ENCODE results near the gene TAC3.
"Not testable (repeated sequence)": the region's sequence is repeated elsewhere in the genome, so short reads cannot be mapped to it uniquely, and the experiment has no call there.

TAC3 gene

DNA sequence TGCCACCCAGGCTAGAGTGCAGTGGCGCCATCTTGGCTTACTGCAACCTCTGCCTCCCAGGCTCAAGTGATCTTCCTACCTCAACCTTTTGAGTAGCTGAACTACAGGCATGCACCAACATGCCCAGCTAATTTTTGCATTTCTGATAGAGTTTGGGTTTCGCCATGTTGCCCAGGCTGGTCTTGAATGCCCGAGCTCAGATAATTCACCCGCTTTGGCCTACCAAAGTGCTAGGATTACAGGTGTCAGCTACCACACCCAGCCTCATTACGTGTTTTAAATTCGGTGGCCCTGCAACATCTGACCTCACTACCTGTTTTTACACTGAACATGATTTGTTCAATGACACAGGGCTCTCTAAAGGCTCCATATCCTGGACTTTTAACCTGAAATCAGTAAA, 36.1 kb downstream of the TAC3 start:
- DNase-seq = no peak

- DNase-seq = no peak
Observed at GRCh38 chr12:56979628-56980027, 36.7 kb downstream of the TAC3 start.

GRCh38 chr12:56978397-56979138, 37.8 kb downstream of the TAC3 start:
- DNase-seq = no peak

GRCh38 chr12:56977361-56977760, 39.0 kb downstream of the TAC3 start:
- not testable (repeated sequence) for DNase-seq

DNA sequence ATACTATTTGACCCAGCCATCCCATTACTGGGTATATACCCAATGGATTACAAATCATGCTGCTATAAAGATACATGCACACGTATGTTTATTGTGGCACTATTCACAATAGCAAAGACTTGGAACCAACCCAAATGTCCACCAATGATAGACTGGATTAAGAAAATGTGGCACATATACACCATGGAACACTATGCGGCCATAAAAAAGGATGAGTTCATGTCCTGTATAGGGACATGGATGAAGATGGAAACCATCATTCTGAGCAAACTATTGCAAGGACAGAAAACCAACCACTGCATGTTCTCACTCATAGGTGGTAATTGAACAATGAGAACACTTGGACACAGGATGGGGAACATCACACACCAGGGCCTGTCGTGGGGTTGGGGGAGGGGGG, 42.1 kb downstream of the TAC3 start:
- not testable (repeated sequence) for DNase-seq

- not testable (repeated sequence) for DNase-seq
Observed at GRCh38 chr12:56968910-56969309, 47.4 kb downstream of the TAC3 start.

GRCh38 chr12:56965997-56966642, 50.2 kb downstream of the TAC3 start:
- DNase-seq = not testable (repeated sequence)

DNA sequence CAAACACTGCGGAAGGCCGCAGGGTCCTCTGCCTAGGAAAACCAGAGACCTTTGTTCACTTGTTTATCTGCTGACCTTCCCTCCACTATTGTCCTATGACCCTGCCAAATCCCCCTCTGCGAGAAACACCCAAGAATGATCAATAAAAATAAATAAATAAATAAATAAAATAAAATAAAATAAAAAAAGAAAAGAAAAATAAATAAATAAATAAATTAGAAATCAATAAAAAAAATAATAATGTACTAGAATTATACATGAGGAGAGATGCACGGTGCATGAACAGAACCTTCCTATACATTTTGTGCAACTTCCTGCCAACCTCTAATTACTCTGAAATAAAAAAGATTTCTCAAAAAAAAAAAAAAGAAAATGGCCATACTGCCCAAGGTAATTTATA, 51.2 kb downstream of the TAC3 start:
- DNase-seq = not testable (repeated sequence)

GRCh38 chr12:56963557-56963956, 52.8 kb downstream of the TAC3 start:
- DNase-seq = not testable (repeated sequence)

DNA sequence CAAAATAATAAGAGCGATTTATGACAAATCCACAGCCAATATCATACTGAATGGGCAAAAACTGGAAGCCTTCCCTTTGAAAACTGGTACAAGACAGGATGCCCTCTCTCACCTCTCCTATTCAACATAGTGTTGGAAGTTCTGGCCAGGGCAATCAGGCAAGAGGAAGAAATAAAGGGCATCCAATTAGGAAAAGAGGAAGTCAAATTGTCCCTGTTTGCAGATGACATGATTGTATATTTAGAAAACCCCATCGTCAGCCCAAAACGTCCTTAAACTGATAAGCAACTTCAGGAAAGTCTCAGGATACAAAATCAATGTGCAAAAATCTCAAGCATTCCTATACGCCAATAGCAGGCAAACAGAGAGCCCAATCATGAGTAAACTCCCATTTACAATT, 54.1 kb downstream of the TAC3 start:
- not testable (repeated sequence) for DNase-seq
